HEK293T (cell line): ENCODE results near the gene PER3.

Experiments used
- CTBP1 ChIP-seq: fragments of 450-650 bp; IDR thresholded peaks from 2 replicates; pipeline ENCODE4 v1.6.1; 2016; ENCODE audit warnings: borderline replicate concordance
- ELF4 ChIP-seq: fragments of 450-650 bp; IDR thresholded peaks from 2 replicates; pipeline ENCODE4 v1.6.1; 2017; ENCODE audit warnings: antibody characterized with exemption
- FOXA1 ChIP-seq: fragments of 450-650 bp; IDR thresholded peaks from 2 replicates; pipeline ENCODE4 v1.6.1; 2016; ENCODE audit warnings: mild to moderate bottlenecking
- FOXM1 ChIP-seq: fragments of 450-650 bp; IDR thresholded peaks from 2 replicates; pipeline ENCODE4 v1.6.1; 2017; ENCODE audit warnings: mild to moderate bottlenecking, borderline replicate concordance
- HDGF ChIP-seq: fragments of 450-650 bp; IDR thresholded peaks from 2 replicates; pipeline ENCODE4 v1.6.1; 2017; ENCODE audit warnings: antibody characterized with exemption, borderline replicate concordance
- SP1 ChIP-seq: fragments of 450-650 bp; IDR thresholded peaks from 2 replicates; pipeline ENCODE4 v1.6.1; 2017
- SUZ12 ChIP-seq: fragments of 450-650 bp; IDR thresholded peaks from 2 replicates; pipeline ENCODE4 v1.6.1; 2016; ENCODE audit warnings: mild to moderate bottlenecking
- ZNF384 ChIP-seq: fragments of 450-650 bp; IDR thresholded peaks from 2 replicates; pipeline ENCODE4 v1.6.1; 2016

DNA sequence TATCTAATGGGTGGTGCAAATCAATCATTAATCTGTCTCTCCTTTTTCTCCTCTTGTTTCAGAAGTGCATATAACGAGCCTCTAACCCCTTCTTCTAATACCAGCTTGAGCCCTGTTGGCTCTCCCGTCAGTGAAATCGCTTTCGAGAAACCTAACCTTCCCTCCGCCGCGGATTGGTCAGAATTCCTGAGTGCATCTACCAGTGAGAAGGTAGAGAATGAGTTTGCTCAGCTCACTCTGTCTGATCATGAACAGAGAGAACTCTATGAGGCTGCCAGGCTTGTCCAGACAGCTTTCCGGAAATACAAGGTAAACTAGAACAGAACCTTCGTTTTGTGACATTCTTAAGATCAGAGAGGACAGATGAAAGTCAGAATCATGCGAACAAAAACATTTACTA is 38.3 kb upstream of the PER3 start:
- no peak for TF ChIP-seq ELF4
- TF ChIP-seq CTBP1, result no peak
- TF ChIP-seq SUZ12, result no peak
- no peak for TF ChIP-seq ZNF384
- TF ChIP-seq FOXM1, result no peak
- no peak for TF ChIP-seq SP1
- no peak for TF ChIP-seq FOXA1
- no peak for TF ChIP-seq HDGF
